Nephron (organoid): ENCODE data around the gene PITPNC1.

ENCODE experiments used
- H3K27ac Mint-ChIP-seq, 3 experiments: 2 replicates each; pipeline ENCODE4 v1.8.0; 2020; ENCODE audit warnings: mixed read lengths in 3 of 3, mild to moderate bottlenecking in 2 of 3, moderate library complexity in 1 of 3
- H3K27me3 Mint-ChIP-seq: 2 replicates; pipeline ENCODE4 v1.8.0; 2021; ENCODE audit warnings: low read depth, mild to moderate bottlenecking, moderate library complexity, mixed read lengths
- H3K36me3 Mint-ChIP-seq: 2 replicates; pipeline ENCODE4 v1.8.0; 2020; ENCODE audit warnings: low read depth, mixed read lengths
- H3K4me1 Mint-ChIP-seq: 2 replicates; pipeline ENCODE4 v1.8.0; 2020; ENCODE audit warnings: mixed read lengths
- H3K4me3 Mint-ChIP-seq, 3 experiments: 2 replicates each; pipeline ENCODE4 v1.8.0; 2020; ENCODE audit warnings: mild to moderate bottlenecking in 3 of 3, mixed read lengths in 3 of 3, moderate library complexity in 2 of 3
- H3K9me3 Mint-ChIP-seq: 2 replicates; pipeline ENCODE4 v1.8.0; 2020; ENCODE audit warnings: mixed read lengths
- TF ChIP-seq, protein P1 (sequence below), 3 experiments: fragments of 200-600 bp; sonication (generic); IDR thresholded peaks; one replicate each; pipeline ENCODE4 v1.5.0; 2021; ENCODE audit warnings: antibody characterized with exemption in 3 of 3; ENCODE audit not compliant: unreplicated experiment in 3 of 3

PITPNC1 gene

DNA sequence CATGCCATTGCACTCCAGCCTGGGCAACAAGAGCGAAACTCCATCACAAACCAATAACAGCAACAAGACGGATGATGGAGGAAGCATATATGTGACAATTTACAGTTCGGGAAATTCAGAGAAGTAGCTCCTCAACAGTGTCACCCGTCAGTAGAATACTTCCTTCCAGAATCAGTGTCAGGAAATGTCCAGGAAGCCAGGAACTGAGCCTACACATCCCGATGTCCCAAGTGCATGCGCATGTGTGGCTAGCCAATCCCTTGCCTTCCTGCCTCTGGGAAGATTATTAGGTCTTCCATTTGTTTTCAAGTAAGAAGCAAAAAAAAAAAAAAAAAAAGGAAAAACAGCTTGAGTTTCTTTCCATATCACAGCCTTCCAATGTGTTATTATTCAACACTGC is 1.4 kb upstream of the PITPNC1 start:
- Mint-ChIP-seq H3K4me1 (peaks cover 26% of the 10 kb centered on the region), H3K27ac (peak overlapping the region in 1 of 3 experiments; percentile 96), H3K27me3 (peaks cover 5% of the 10 kb centered on the region), H3K36me3 (peaks cover 4% of the 10 kb centered on the region), H3K9me3 (no peaks in the 10 kb centered on the region), H3K4me3 (peak overlapping the region; percentile 64 to 94 (median 86))
- TF ChIP-seq, protein P1, sequence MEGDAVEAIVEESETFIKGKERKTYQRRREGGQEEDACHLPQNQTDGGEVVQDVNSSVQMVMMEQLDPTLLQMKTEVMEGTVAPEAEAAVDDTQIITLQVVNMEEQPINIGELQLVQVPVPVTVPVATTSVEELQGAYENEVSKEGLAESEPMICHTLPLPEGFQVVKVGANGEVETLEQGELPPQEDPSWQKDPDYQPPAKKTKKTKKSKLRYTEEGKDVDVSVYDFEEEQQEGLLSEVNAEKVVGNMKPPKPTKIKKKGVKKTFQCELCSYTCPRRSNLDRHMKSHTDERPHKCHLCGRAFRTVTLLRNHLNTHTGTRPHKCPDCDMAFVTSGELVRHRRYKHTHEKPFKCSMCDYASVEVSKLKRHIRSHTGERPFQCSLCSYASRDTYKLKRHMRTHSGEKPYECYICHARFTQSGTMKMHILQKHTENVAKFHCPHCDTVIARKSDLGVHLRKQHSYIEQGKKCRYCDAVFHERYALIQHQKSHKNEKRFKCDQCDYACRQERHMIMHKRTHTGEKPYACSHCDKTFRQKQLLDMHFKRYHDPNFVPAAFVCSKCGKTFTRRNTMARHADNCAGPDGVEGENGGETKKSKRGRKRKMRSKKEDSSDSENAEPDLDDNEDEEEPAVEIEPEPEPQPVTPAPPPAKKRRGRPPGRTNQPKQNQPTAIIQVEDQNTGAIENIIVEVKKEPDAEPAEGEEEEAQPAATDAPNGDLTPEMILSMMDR (IDR thresholded peaks at IDR 0.05; ENCODE audit: unreplicated experiment in 3 of 3) = no peak

DNA sequence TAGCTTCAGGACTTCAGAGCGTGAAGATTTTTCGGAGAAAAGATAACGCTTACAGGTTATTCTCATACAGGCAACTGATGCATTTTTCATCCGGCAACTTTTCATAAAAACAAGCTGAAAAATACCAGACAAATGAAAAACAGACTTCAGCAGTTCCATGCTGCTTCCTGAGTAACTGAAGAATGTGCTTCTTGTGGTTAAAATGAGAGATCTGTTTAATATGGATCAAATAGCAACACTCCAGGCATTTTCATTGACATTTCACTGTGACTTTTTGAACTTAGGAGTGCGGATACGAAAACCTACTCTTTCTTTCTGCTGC is 705 bp upstream of the PITPNC1 start:
- no peaks in the 10 kb centered on the region for H3K9me3 Mint-ChIP-seq
- H3K27me3 Mint-ChIP-seq = peaks cover 5% of the 10 kb centered on the region
- H3K4me3 Mint-ChIP-seq = peak overlapping the region; percentile 86 to 94 (median 89)
- TF ChIP-seq, protein P1 (IDR thresholded peaks at IDR 0.05; ENCODE audit: unreplicated experiment in 3 of 3) = no peak
- H3K4me1 Mint-ChIP-seq = peaks cover 26% of the 10 kb centered on the region
- peak overlapping the region; percentile 87 to 96 (median 94) for H3K27ac Mint-ChIP-seq
- peaks cover 4% of the 10 kb centered on the region for H3K36me3 Mint-ChIP-seq

DNA sequence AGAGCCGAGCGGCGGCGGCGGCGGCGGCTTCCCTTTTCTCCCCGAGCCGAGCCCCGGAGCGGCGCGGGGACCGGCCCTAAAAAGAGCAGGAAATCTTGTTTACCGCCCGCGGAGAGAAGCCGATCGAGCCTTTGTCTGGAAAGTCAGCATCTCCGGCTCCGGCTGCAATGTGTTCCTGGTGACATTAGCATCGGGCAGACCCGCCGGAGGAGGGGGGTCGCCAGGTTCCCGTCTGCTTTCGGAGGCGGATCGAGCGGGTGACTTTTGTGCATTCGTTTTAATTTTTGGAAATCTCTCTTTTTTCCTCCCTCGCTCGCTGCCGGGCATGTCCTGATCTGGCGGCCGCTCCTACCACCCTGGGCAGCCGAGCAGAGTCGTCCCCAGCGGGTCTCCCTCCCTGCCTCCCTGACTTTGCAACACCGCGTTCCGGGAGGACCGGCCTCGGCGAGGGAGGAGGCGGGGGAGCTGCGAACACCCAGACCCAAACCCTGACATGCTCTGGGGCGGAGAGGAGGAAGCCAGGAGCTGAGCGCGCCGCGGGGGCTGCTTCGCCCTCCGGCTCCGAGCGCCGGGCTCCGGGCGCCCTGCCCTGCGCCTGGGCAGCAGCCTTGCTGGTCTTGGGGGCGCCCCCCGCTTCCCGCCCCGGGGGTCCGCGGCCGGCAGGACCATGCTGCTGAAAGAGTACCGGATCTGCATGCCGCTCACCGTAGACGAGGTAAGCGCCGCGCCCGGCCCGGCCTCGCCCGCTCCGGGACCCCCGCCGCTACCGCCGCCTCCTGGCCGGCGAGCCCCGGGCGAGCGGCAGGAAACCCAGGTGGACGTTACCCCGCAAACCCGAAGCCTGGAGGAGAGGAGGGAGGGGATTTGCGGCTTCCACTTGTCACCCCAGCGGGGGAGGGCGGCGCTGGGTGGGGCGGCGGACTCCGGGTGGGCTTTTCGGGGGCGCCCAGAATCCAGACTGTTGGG is 690 bp downstream of the PITPNC1 start:
- H3K27me3 Mint-ChIP-seq = peaks cover 5% of the 10 kb centered on the region
- TF ChIP-seq, protein P1 (IDR thresholded peaks at IDR 0.05; ENCODE audit: unreplicated experiment in 3 of 3) = no peak
- peaks cover 32% of the 10 kb centered on the region for H3K4me1 Mint-ChIP-seq
- peak overlapping the region; percentile 89 to 90 (median 89) for H3K4me3 Mint-ChIP-seq
- peaks cover 9% of the 10 kb centered on the region for H3K36me3 Mint-ChIP-seq
- peak overlapping the region in 2 of 3 experiments; percentile 71 to 81 for H3K27ac Mint-ChIP-seq
- H3K9me3 Mint-ChIP-seq = no peaks in the 10 kb centered on the region

DNA sequence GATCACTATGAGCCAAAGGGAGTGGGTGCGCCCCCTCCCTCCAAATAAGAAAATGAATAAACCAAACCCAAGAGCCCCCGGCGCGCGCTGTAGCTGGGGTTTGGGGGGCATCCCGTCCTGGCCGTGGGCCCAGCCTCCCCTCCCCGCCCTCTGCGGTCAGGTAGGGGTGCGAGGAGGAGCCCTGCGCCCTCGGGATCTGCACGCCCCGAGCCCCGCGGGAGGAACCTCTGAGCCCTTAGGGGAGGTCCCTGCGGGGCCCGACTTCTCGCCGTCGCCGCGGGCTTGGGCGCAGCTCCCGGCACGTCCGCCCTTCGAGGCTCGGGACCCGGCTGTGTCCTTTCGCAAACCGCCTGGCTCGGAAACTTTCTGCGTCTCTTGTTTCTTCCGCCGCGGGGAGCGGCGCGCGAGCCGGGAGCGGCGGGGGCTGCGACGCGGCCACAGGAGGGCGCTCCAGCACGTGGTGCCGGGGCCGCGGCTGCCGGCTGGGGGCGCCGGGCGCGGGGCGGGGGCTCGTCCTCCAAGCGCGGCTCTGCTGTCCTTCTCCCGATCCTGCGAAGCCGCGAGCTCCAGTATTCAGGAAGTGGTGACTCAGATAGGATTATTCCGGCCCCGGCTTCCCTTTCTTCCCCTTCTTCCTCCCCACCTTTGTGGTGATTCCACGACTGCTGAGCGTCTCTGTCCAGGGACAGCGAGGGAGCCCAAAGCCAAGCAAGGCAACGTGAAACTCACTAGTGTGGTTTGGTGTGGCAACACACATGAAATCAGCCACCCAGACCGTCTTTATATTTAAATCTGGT is 1.6 kb downstream of the PITPNC1 start:
- Mint-ChIP-seq H3K27me3 (peaks cover 5% of the 10 kb centered on the region), H3K9me3 (no peaks in the 10 kb centered on the region), H3K27ac (peak overlapping the region; percentile 58 to 83 (median 73)), H3K36me3 (peaks cover 9% of the 10 kb centered on the region), H3K4me3 (peak overlapping the region; percentile 88 to 89 (median 89)), H3K4me1 (peaks cover 32% of the 10 kb centered on the region)
- TF ChIP-seq, protein P1 (IDR thresholded peaks at IDR 0.05; ENCODE audit: unreplicated experiment in 3 of 3) = peak; percentile 62 to 64 (median 62)

DNA sequence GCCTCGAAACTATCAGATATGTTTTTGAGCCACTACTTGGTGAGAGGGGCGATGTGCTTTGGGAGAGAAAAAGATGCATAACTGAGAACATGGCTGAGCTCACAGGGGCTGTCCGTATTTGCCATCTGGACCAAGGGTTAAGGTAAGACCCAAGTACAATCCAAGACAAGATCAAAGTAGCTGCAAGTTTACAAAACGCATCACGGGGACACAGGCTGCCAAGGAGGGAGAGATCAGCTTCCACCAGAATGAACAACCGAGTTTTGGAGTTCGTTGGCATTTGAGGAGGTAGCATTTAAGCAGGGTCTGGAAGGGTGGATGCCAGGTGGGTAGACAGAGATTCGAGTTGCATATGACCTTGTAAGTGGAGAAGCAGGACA is 2.2 kb downstream of the PITPNC1 start:
- Mint-ChIP-seq H3K9me3 (no peaks in the 10 kb centered on the region), H3K36me3 (peaks cover 9% of the 10 kb centered on the region), H3K27me3 (peaks cover 5% of the 10 kb centered on the region), H3K4me1 (peaks cover 32% of the 10 kb centered on the region), H3K27ac (peak overlapping the region; percentile 58 to 83 (median 73)), H3K4me3 (peak overlapping the region; percentile 88 to 89 (median 89))
- TF ChIP-seq, protein P1 (IDR thresholded peaks at IDR 0.05; ENCODE audit: unreplicated experiment in 3 of 3) = no peak
